ENCODE results near the gene CALCOCO1. TPM values are rescaled to one million over a fixed set of nuclear protein-coding genes. Genes with fewer than 3 reads are reported as not detected.

The CALCOCO1 gene
- total and polyA plus RNA-seq, 2 of the 8 experiments (the other 6 are each of a cell fraction or from before 2014, with no cell fraction given), result 20.3 to 39.3 TPM

DNA sequence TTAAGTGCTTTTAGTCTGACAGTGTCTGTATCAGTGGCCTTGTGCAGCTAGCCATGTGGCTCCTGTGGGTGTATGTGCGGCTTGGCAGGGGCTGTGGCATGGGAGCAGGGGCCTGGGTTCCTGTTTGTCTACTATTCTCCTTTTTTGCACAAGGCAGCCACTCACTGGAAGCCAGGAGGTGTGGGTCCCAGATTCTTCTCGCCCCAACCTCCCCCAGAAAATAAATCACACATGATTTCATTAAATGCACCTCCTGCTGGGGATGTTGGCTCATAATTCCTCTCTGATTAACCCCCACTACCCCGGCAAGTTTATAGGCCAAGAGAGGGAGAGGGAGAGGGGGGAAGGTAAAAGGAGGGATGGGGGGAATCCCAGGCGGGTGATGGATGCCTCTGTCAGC, 17.6 kb downstream of the CALCOCO1 start (continued):
- TF ChIP-seq, protein P1, sequence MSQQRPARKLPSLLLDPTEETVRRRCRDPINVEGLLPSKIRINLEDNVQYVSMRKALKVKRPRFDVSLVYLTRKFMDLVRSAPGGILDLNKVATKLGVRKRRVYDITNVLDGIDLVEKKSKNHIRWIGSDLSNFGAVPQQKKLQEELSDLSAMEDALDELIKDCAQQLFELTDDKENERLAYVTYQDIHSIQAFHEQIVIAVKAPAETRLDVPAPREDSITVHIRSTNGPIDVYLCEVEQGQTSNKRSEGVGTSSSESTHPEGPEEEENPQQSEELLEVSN (IDR thresholded peaks at IDR 0.05), result no peak
